H9 (cell line): ENCODE data around the gene SLC22A15. TPM values are rescaled to one million over a fixed set of nuclear protein-coding genes. Genes with fewer than 3 reads are reported as not detected.

ENCODE experiments used
- DNase-seq: peaks from one replicate; pipeline ENCODE4 v3.0.0-alpha.2; 2017
- H2AFZ ChIP-seq: one replicate; pipeline ENCODE4 v1.6.1; 2013; ENCODE audit warnings: mild to moderate bottlenecking, low read length, control low read depth, moderate library complexity
- H2AK5ac ChIP-seq: 2 replicates; pipeline ENCODE4 v1.6.1; 2013; ENCODE audit warnings: low read length, control low read depth, mixed read lengths; ENCODE audit not compliant: insufficient read length
- H2BK120ac ChIP-seq: one replicate; pipeline ENCODE4 v1.6.1; 2013; ENCODE audit warnings: low read depth, mild to moderate bottlenecking, low read length, control low read depth, inconsistent platforms; ENCODE audit not compliant: poor library complexity, severe bottlenecking
- H2BK12ac ChIP-seq: 2 replicates; pipeline ENCODE4 v1.6.1; 2013; ENCODE audit warnings: low read length, control low read depth, mixed read lengths, low read depth; ENCODE audit not compliant: insufficient read length
- H2BK15ac ChIP-seq: 2 replicates; pipeline ENCODE4 v1.6.1; 2013; ENCODE audit warnings: low read depth, low read length, control low read depth
- H2BK20ac ChIP-seq: one replicate; pipeline ENCODE4 v1.6.1; 2013; ENCODE audit warnings: low read depth, mild to moderate bottlenecking, low read length, control low read depth, inconsistent platforms; ENCODE audit not compliant: poor library complexity, severe bottlenecking
- H2BK5ac ChIP-seq: 2 replicates; pipeline ENCODE4 v1.6.1; 2013; ENCODE audit warnings: low read length, control low read depth, mixed read lengths; ENCODE audit not compliant: insufficient read length
- H3K14ac ChIP-seq: 2 replicates; pipeline ENCODE4 v1.6.1; 2013; ENCODE audit warnings: low read length, control low read depth; ENCODE audit not compliant: insufficient read depth
- H3K18ac ChIP-seq: 2 replicates; pipeline ENCODE4 v1.6.1; 2013; ENCODE audit warnings: low read depth, mild to moderate bottlenecking, mixed read lengths, low read length, control low read depth; ENCODE audit not compliant: insufficient read length
- H3K23ac ChIP-seq: 2 replicates; pipeline ENCODE4 v1.6.1; 2013; ENCODE audit warnings: low read length, control low read depth, mixed read lengths, low read depth; ENCODE audit not compliant: insufficient read length
- H3K23me2 ChIP-seq: 2 replicates; pipeline ENCODE4 v1.6.1; 2013; ENCODE audit warnings: low read depth, mild to moderate bottlenecking, mixed read lengths, low read length, control low read depth; ENCODE audit not compliant: insufficient read length, poor library complexity, severe bottlenecking
- H3K27ac ChIP-seq: 2 replicates; pipeline ENCODE4 v1.5.1; 2013; ENCODE audit warnings: low read length, control low read depth, mixed read lengths, low read depth; ENCODE audit not compliant: insufficient read length
- H3K27me3 ChIP-seq: 2 replicates; pipeline ENCODE4 v1.6.1; 2013; ENCODE audit warnings: low read length, control low read depth, inconsistent platforms; ENCODE audit not compliant: insufficient read depth
- H3K4ac ChIP-seq: 2 replicates; pipeline ENCODE4 v1.6.1; 2013; ENCODE audit warnings: low read depth, mild to moderate bottlenecking, control low read depth, inconsistent platforms, low read length, moderate library complexity
- H3K4me1 ChIP-seq: 2 replicates; pipeline ENCODE4 v1.6.1; 2013; ENCODE audit warnings: low read length, control low read depth, inconsistent platforms; ENCODE audit not compliant: insufficient read depth
- H3K4me2 ChIP-seq: 2 replicates; pipeline ENCODE4 v1.6.1; 2013; ENCODE audit warnings: low read length, control low read depth, mixed read lengths; ENCODE audit not compliant: insufficient read length, insufficient read depth
- H3K56ac ChIP-seq: 2 replicates; pipeline ENCODE4 v1.6.1; 2013; ENCODE audit warnings: low read depth, mild to moderate bottlenecking, mixed read lengths, low read length, control low read depth; ENCODE audit not compliant: insufficient read length
- H3K79me1 ChIP-seq: 2 replicates; pipeline ENCODE4 v1.6.1; 2013; ENCODE audit warnings: low read depth, mild to moderate bottlenecking, moderate library complexity, low read length, control low read depth, inconsistent platforms; ENCODE audit not compliant: insufficient read depth, poor library complexity, severe bottlenecking
- H3K79me2 ChIP-seq: 2 replicates; pipeline ENCODE4 v1.6.1; 2013; ENCODE audit warnings: low read length, control low read depth, inconsistent platforms; ENCODE audit not compliant: insufficient read depth
- H3K9ac ChIP-seq: 2 replicates; pipeline ENCODE4 v1.6.1; 2013; ENCODE audit warnings: low read length, control low read depth, mixed read lengths; ENCODE audit not compliant: insufficient read length; ENCODE audit errors: extremely low read depth
- H3K9me3 ChIP-seq: one replicate; pipeline ENCODE4 v1.6.1; 2013; ENCODE audit warnings: low read depth, low read length, inconsistent platforms; ENCODE audit not compliant: control insufficient read depth
- H3T11ph ChIP-seq: one replicate; pipeline ENCODE4 v1.6.1; 2013; ENCODE audit warnings: mild to moderate bottlenecking, low read length, control low read depth, inconsistent platforms
- H4K20me1 ChIP-seq: one replicate; pipeline ENCODE4 v1.6.1; 2013; ENCODE audit not compliant: control insufficient read depth, insufficient read length, insufficient read depth
- H4K5ac ChIP-seq: 2 replicates; pipeline ENCODE4 v1.6.1; 2013; ENCODE audit warnings: low read depth, mild to moderate bottlenecking, mixed read lengths, low read length, control low read depth; ENCODE audit not compliant: insufficient read length
- H4K8ac ChIP-seq: replicated peaks from 2 replicates; pipeline ENCODE4 v1.6.1; 2013; ENCODE audit warnings: low read length, control low read depth, mixed read lengths, low read depth; ENCODE audit not compliant: insufficient read length
- H4K91ac ChIP-seq: 2 replicates; pipeline ENCODE4 v1.6.1; 2013; ENCODE audit warnings: low read depth, mild to moderate bottlenecking, moderate library complexity, mixed read lengths, low read length, control low read depth; ENCODE audit not compliant: insufficient read length
- H3K27ac Mint-ChIP-seq, 3 experiments: 2 replicates in 2 of 3; 3 replicates in 1 of 3; pipeline ENCODE4 v1.8.0; 2020 to 2021; ENCODE audit warnings: mixed read lengths in 3 of 3, mild to moderate bottlenecking in 1 of 3, moderate library complexity in 1 of 3
- H3K27me3 Mint-ChIP-seq: 2 replicates; pipeline ENCODE4 v1.8.0; 2021; ENCODE audit warnings: low read depth, mild to moderate bottlenecking, moderate library complexity, mixed read lengths
- H3K36me3 Mint-ChIP-seq, 3 experiments: 2 replicates in 2 of 3; 3 replicates in 1 of 3; pipeline ENCODE4 v1.8.0; 2020 to 2021; ENCODE audit warnings: low read depth in 3 of 3, mixed read lengths in 3 of 3; ENCODE audit not compliant: insufficient read depth in 1 of 3
- H3K4me1 Mint-ChIP-seq, 2 experiments: 2 replicates each; pipeline ENCODE4 v1.8.0; 2020; ENCODE audit warnings: mixed read lengths in 2 of 2
- H3K4me3 Mint-ChIP-seq, 2 experiments: 2 replicates in 1 of 2; 3 replicates in 1 of 2; pipeline ENCODE4 v1.8.0; 2020 to 2021; ENCODE audit warnings: mild to moderate bottlenecking in 2 of 2, mixed read lengths in 2 of 2, moderate library complexity in 1 of 2
- H3K9me3 Mint-ChIP-seq, 2 experiments: 2 replicates in 1 of 2; 3 replicates in 1 of 2; pipeline ENCODE4 v1.8.0; 2020; ENCODE audit warnings: mild to moderate bottlenecking in 2 of 2, mixed read lengths in 2 of 2, moderate library complexity in 1 of 2
- CTCF ChIP-seq: fragments of 200-600 bp; sonication (generic); conservative IDR thresholded peaks from 3 replicates; pipeline ENCODE4 v1.8.0; 2021; ENCODE audit warnings: antibody characterized with exemption, mild to moderate bottlenecking
- whole genome bisulfite sequencing: extraction: QIAGEN DNeasy Blood & Tissue Kit; methylation state at CpG from one replicate; pipeline ENCODE4 v1.1.7; 2013; ENCODE audit warnings: missing lambda C conversion rate, low lambda C conversion rate, mixed read lengths; ENCODE audit not compliant: insufficient read length; ENCODE audit errors: extremely low coverage; 5-methylcytosine and 5-hydroxymethylcytosine counted together
- total RNA-seq: library from RNA; stranded (reverse); gene quantifications from 2 replicates; pipeline ENCODE4 v1.2.1, GENCODE V29; 2021

Gene SLC22A15
- total RNA-seq, 1 experiment from 2014 or later = 3.2 TPM

DNA sequence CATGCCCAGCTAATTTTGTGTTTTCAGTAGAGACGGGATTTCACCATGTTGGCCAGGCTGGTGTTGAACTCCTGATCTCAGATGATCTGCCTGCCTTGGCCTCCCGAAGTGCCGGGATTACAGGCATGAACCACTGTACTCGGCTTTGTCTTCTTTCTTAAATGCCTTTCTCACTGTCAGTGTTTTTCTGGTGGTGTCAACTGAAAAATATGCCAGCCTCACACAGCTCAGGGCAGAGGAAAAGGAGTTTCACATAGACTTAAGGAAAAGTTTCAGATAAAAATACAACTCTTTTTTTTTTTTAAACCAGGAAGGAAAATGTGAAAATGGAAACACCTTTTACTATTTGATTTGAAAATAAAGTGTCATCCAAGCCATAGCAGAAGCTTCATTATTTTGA is 130.3 kb downstream of the SLC22A15 start:
- Mint-ChIP-seq H3K27me3 (no peaks in the 10 kb centered on the region; the same call in 1 of the 2 replicates), H3K27ac (no peak overlapping the region), H3K36me3 (no peaks in the 10 kb centered on the region), H3K9me3 (no peaks in the 10 kb centered on the region), H3K4me3 (no peak overlapping the region), H3K4me1 (peaks cover 2 to 3% of the 10 kb centered on the region in 2 experiments; a peak in 3 of 4 replicates)
- no peak overlapping the region for H2BK5ac ChIP-seq
- no peak overlapping the region for H2BK12ac ChIP-seq
- no peaks in the 10 kb centered on the region for H3K4me1 ChIP-seq
- H2BK15ac ChIP-seq = no peak overlapping the region
- no peak overlapping the region for H2BK20ac ChIP-seq
- H4K20me1 ChIP-seq = no peaks in the 10 kb centered on the region
- no peak overlapping the region for H2BK120ac ChIP-seq
- no peak overlapping the region for H3K56ac ChIP-seq
- H4K91ac ChIP-seq = no peak overlapping the region
- no peak overlapping the region for H3K9ac ChIP-seq
- no peak for TF ChIP-seq CTCF
- no peaks in the 10 kb centered on the region for H3K9me3 ChIP-seq
- H3K23ac ChIP-seq = no peak overlapping the region
- no peaks in the 10 kb centered on the region for H3K79me2 ChIP-seq
- no peak overlapping the region for H2AFZ ChIP-seq
- no peaks in the 10 kb centered on the region for H3K79me1 ChIP-seq
- no peak overlapping the region for H3K4ac ChIP-seq
- H4K8ac ChIP-seq = no peak overlapping the region
- H3T11ph ChIP-seq = no peak overlapping the region
- DNase-seq = no peak
- no CpG with 5 or more reads among the region's 4 CpGs for WGBS
- H2AK5ac ChIP-seq = no peak overlapping the region
- no peak overlapping the region for H3K4me2 ChIP-seq
- H3K27ac ChIP-seq = no peak overlapping the region
- no peaks in the 10 kb centered on the region for H3K23me2 ChIP-seq
- H3K18ac ChIP-seq = no peak overlapping the region
- H4K5ac ChIP-seq = no peak overlapping the region
- no peak overlapping the region for H3K14ac ChIP-seq
- no peaks in the 10 kb centered on the region for H3K27me3 ChIP-seq
